NCI-H128 (cell line): ENCODE data around the gene CTNNA2.

Experiments used
- DNase-seq: peaks from one replicate; lab custom pipeline; 2025; ENCODE audit not compliant: unreplicated experiment; lab: John Stamatoyannopoulos, UW

Gene CTNNA2

GRCh38 chr2:80454628-80455027, 941.8 kb downstream of the CTNNA2 start:
- no peak for DNase-seq

- DNase-seq: no peak
These were observed 946.2 kb downstream of the CTNNA2 start for GRCh38 chr2:80459028-80459427.

DNA sequence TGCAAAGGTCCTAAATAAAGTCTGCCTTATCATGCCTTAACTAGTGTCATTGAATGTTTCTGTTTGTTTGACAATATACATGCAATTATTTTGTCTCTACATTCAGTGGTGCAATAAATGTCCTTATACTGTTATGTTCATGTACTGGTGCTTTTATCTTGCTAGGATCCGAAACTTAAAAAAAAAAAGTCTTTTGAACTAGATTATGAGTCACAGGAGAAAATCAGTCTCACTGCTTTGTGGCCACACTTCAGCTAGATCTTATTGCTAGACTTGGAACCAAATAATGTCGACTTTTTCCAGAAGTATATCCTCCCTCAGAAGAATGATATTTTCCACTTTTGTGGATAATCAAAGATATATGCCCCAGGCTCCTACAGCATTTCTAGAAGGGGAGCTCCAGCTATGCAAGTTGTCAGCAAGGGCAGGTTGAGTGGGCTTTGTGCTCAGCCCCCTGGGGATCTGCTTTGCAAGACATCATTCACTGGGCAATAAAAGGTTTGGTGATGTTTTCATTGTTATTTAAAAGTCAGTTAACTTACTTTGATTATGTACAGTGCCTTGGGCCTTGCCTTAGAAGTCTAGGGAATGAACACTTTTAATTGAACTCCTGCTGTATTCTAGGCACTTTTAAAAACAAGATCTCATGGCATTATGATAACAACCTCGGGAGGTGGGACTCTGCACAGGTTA, 948.8 kb downstream of the CTNNA2 start:
- no peak for DNase-seq

GRCh38 chr2:80462654-80463053, 949.8 kb downstream of the CTNNA2 start:
- no peak for DNase-seq

GRCh38 chr2:80464275-80464674, 951.4 kb downstream of the CTNNA2 start:
- no peak for DNase-seq

DNA sequence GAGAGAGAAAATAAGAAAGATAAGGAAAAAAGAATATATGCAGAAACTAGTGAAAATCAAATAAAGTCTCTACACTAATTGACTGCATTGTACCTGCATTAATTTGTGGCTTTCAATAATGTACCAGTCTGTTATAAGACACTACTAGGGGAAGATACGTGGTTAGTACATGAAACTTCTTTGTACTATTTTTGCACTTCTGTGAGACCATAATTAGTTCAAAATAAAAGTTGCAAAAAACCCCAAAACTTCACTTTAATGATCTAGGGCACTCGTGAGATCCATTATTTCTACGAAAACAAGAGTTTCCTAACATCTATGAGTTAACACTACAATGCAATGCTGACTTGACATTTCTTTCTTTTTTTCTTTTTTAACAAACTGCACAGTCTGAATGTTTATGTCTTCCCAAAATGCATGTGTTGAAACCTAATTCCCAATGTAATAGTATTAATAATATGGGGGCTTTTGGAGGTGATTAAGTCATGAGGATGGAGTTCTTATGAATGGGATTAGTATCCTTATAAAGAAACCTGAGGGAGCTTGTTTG, 954.5 kb downstream of the CTNNA2 start:
- no peak for DNase-seq

DNA sequence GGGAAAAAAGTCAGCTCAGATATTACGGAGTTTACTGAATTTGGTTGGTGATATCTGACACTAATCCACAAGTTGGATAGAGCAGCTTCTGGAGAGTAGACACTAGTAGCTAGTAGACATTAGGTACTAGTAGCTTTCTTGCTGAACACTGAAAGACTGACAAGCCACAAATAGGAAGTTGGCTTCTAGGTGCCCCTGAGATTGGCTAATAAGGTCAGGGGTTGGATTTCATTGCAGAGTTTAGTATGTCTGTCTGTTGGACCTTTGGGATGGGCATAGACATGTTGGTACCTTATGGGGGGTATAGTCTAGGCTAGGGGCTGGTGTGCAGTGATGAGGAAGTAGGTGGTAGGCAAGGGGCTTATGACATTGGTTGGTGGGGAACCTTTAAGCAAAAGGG, 956.6 kb downstream of the CTNNA2 start:
- DNase-seq: no peak

- DNase-seq: no peak
These were observed 960.2 kb downstream of the CTNNA2 start for GRCh38 chr2:80473069-80473468.

DNA sequence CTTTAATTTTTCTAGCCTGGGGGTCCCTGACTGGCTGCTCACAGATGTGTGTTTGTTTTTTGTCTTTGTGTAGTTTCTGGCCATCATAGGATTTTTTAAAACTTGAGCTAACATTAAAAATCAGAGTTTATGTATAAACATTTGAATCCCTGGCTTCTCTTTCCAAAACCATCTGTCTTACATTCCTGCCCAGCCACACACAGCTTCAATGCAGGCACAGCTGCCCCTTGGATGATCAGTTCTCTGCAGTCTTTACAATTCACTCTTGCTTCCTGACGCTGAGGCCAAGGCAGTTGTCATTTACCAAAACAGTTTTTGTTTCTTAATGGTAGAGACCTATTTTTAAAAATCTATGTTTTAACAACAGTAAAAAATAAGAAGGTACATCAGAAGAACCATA, 960.9 kb downstream of the CTNNA2 start:
- no peak for DNase-seq

- no peak for DNase-seq
These were observed 963.1 kb downstream of the CTNNA2 start for GRCh38 chr2:80475970-80476369.

DNA sequence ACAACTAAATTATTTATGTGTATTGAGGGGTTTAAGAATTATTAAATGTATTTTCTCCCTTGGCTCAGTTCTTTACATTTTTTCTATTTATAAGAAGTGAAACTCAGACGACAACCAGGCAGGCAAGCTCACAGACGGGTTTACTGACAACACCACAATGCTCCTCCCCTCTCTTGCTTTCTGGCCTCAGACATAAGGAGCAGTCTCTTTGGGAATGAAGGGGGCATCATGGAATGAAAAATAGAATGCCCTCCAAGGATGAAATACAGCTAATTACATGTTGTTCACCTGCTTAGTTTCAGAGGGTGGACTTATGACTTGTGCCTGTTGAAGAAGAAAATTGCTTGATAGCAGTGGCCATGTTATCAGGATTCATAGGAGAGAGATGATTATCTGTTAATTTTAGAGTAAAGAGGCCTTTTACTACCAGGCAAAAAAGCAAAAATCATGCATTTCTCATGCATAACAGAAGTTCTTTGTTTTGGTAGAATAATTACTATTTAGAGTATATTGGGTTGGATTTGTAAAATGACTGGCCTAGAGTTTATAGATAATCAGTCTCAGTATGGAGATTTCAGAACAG, 963.8 kb downstream of the CTNNA2 start:
- DNase-seq: no peak

GRCh38 chr2:80482276-80482675, 969.4 kb downstream of the CTNNA2 start:
- DNase-seq: no peak

- DNase-seq: no peak
These were observed 976.9 kb downstream of the CTNNA2 start for GRCh38 chr2:80489717-80490116.

DNA sequence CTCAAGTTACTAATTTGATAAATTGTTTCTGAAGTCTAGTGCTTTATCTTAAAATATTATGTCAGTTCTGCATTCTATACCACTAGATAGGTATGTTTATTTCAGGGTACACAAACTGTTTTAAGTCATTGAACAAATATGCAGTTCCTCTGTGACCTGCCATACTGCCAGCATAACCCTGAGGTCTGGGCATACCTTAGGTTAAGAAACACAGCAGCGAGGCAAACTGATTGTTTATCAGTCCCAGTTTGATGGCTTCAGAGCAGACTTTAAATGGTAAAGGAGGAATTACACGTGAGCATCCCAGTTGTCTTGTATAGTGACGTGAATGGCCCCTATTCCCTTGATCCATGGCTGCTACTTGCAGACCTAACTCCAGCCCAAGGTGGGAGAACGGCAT, 978.1 kb downstream of the CTNNA2 start:
- no peak for DNase-seq

DNA sequence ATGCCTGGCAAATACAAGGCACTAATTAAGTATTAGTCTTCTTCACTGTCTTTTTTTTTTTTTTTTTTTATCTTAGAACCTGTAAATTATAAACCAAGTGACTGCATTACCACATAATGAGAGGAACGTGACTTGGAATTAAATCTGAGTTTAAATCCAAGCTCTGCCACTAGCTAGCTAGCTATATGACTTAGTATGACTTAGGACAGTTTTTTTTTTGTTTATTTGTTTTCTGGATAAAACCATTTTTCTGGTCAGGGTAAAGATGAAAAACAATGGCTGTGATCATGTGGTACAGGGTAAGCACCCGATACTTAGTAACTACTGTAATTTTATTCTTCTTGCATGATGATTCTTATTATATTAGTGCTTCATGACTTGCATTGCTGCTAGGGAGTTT, 983.5 kb downstream of the CTNNA2 start:
- DNase-seq: no peak

GRCh38 chr2:80496775-80497174, 983.9 kb downstream of the CTNNA2 start:
- no peak for DNase-seq

GRCh38 chr2:80499095-80499494, 986.2 kb downstream of the CTNNA2 start:
- DNase-seq: no peak

- no peak for DNase-seq
These were observed 989.2 kb downstream of the CTNNA2 start for GRCh38 chr2:80501874-80502624.

DNA sequence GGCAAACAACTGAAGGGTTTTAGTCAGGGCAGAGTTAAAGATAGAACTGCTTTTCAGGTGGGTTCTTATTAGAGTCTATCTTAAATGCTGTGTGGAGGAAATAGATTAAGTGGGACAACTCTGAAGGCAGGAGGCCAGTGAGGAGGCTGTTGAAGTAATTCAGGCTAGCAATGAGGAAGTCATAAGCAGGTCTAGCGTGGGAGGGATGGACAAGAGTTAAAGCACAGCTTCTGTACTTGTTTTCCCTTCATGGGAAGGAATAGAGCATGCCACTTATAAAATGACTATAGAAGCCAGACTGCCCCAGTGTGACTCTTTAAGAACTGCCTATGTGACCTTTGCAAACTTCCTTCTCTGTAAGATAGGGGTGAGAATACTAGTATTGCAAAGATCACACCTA, 993.7 kb downstream of the CTNNA2 start:
- no peak for DNase-seq

DNA sequence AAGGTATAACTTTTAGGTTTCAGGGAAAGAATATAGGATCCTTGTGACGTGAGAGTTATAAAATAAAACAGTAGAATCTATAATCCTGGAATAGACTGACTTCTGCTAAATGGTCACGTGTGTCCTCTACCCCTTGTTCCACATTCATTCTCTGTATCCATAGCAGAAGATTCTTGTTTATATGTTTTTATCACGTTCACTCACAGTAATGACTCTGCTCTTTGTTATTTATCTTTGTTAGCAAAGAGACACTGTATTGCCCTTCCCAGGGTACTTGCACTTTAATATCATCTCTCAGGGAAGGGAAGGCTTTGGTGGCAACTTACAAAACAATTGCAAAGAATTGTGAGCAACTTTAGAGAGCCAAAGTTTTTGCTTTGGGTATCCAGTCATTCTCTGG, 997.9 kb downstream of the CTNNA2 start:
- no peak for DNase-seq

- DNase-seq: no peak
These were observed 1003.1 kb downstream of the CTNNA2 start for GRCh38 chr2:80515964-80516363.

DNA sequence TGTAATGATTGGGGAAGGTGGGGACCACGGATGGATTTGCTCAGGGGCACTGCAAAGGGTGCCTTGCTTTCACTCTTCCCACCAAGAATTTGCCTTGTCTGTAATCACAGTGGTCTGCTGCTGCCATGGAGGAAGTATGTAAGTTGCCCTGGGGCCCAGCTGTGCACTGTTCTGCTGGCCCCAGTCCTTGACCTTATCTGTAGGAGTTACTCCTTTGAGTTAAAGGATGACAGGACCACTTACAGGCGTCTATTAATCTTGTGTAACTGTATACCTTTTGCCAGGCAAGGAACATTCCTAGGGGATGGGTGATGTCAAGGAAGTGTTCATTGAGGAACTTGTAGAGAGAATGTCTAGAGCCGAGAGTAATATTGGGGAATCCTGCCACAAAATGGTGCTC, 1004.5 kb downstream of the CTNNA2 start:
- DNase-seq: no peak
